ENCODE measurements around the gene PTS. TPM values are rescaled to one million over a fixed set of nuclear protein-coding genes. Genes with fewer than 3 reads are reported as not detected.
"Not testable (repeated sequence)": the region's sequence is repeated elsewhere in the genome, so short reads cannot be mapped to it uniquely, and the experiment has no call there.

The PTS gene
- total and polyA plus RNA-seq, 9 of the 15 experiments (the other 6 are each of a cell fraction or from before 2014, with no cell fraction given): 27.1 to 72.7 (median 41.1) TPM

GRCh38 chr11:112196519-112197087, 29.6 kb upstream of the PTS start (continued):
- 0 out of 4 replicates have a peak, but pooled peaks of 1 of the 2 experiments have one; percentile 14 for TF ChIP-seq HDAC1 (IDR thresholded peaks at IDR 0.05)
- no peak for TF ChIP-seq ARID1B (IDR thresholded peaks at IDR 0.05)

- 0 out of 4 replicates have a peak, but pooled peaks of 1 of the 2 experiments have one; percentile 11 for TF ChIP-seq KDM1A (IDR thresholded peaks at IDR 0.05)
- peak; percentile 73 for TF ChIP-seq ZNF146 (CRISPR knock-in tag; IDR thresholded peaks at IDR 0.05; ENCODE audit: unreplicated experiment)
Measured at GRCh38 chr11:112199101-112199500, 27.1 kb upstream of the PTS start.

More at GRCh38 chr11:112199101-112199500, 27.1 kb upstream of the PTS start:
- H4K20me1 ChIP-seq (replicated peaks; ENCODE audit: control insufficient read depth, insufficient read depth, low read length); H3K4me3 ChIP-seq; H2AFZ ChIP-seq (ENCODE audit: low read depth, low read length); H3K27me3 ChIP-seq (ENCODE audit: control insufficient read depth in 2 of 2, insufficient read depth in 2 of 2, low read length in 2 of 2); H3K79me2 ChIP-seq (ENCODE audit: control insufficient read depth, insufficient read depth, low read length); H3K4me1 ChIP-seq (replicated peaks in 1 of 2; ENCODE audit: control insufficient read depth in 2 of 2, insufficient read depth in 2 of 2, low read length in 2 of 2); intact Hi-C loops (cut with micrococcal nuclease); H3K27ac ChIP-seq (ENCODE audit: extremely low read depth, low read depth, low read length); H3K9me3 ChIP-seq (replicated peaks; ENCODE audit: control insufficient read depth, insufficient read depth, low read depth, low read length); CTCF ChIA-PET (ENCODE audit: low intra/inter-chr PET ratio); H3K9ac ChIP-seq (ENCODE audit: insufficient read depth in 1 of 2, low read depth in 2 of 2, low read length in 2 of 2); H3K9me1 ChIP-seq (ENCODE audit: control insufficient read depth, insufficient read depth, low read length); H3K4me2 ChIP-seq (ENCODE audit: insufficient read depth, low read length); ATAC-seq; BruUV-seq (replicated peaks); H3K36me3 ChIP-seq (ENCODE audit: control insufficient read depth, insufficient read depth, low read length); FAIRE-seq; in situ Hi-C loops (cut with MboI); DNase-seq (ENCODE audit: extremely low read depth in 1 of 4, low spot score in 3 of 4): not testable (repeated sequence)
- POLR2A ChIA-PET: interaction anchor here (1.1 kb wide), 1 partner anchor 9 kb away, joined by 3 read pairs; no protein-coding TSS in a partner anchor
- 9% methylated on average over 3 of the region's 4 CpGs for WGBS (ENCODE audit: insufficient coverage, low coverage, missing lambda C conversion rate)

All from K562 (cell line).